ENCODE data around the gene ICAM4. TPM values are rescaled to one million over a fixed set of nuclear protein-coding genes. Genes with fewer than 3 reads are reported as not detected.

ICAM4 gene
- total RNA-seq, 1 experiment from 2014 or later = 2.0 TPM

DNA sequence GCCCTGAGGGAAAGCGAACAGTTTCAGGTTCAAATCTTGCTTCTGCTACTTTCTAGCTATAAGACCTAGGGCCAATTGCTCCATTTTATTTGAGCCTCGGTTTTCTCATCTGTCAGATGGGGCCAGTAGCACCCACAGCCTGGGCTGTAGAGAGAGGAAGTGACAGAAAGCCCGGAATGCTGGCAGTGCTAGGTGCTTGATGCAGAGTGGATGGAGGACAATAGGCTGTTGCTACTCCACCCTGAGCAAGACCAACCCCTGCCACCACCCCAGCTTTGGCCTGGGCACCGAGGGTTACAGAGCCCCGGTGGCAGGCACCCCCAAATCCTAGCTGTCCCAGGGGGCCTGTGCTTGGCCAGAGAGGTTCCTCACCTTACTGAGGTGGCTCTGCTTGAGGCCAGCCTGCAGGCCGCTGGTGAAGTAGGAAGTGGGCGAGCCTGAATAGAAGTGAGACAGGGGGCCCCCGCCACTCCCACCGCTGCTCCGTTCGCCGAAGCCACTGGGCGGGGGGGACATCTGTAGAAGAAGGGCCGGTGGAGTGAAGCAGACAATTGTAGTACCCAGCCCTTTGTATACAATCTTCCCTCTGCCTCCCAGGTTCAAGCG lies 31.2 kb downstream of the ICAM4 start:
- Mint-ChIP-seq H3K9me3 (no peaks in the 10 kb centered on the region), H3K27ac (no peak overlapping the region), H3K36me3 (peaks cover 16% of the 10 kb centered on the region), H3K4me3 (no peak overlapping the region), H3K27me3 (ENCODE audit: low read depth) (no peaks in the 10 kb centered on the region), H3K4me1 (peaks cover 13% of the 10 kb centered on the region)
- ChIA-PET CTCF (interaction anchor here (0.9 to 1.7 kb wide), 3 partner anchors 29 to 71 kb away, joined by 3 to 5 read pairs (median 4); partner anchors contain the start of gene ICAM5), POLR2A (interaction anchor here (0.6 kb wide), 1 partner anchor 341 kb away, joined by 4 read pairs; no protein-coding TSS in a partner anchor)
- TF ChIP-seq, protein P1, sequence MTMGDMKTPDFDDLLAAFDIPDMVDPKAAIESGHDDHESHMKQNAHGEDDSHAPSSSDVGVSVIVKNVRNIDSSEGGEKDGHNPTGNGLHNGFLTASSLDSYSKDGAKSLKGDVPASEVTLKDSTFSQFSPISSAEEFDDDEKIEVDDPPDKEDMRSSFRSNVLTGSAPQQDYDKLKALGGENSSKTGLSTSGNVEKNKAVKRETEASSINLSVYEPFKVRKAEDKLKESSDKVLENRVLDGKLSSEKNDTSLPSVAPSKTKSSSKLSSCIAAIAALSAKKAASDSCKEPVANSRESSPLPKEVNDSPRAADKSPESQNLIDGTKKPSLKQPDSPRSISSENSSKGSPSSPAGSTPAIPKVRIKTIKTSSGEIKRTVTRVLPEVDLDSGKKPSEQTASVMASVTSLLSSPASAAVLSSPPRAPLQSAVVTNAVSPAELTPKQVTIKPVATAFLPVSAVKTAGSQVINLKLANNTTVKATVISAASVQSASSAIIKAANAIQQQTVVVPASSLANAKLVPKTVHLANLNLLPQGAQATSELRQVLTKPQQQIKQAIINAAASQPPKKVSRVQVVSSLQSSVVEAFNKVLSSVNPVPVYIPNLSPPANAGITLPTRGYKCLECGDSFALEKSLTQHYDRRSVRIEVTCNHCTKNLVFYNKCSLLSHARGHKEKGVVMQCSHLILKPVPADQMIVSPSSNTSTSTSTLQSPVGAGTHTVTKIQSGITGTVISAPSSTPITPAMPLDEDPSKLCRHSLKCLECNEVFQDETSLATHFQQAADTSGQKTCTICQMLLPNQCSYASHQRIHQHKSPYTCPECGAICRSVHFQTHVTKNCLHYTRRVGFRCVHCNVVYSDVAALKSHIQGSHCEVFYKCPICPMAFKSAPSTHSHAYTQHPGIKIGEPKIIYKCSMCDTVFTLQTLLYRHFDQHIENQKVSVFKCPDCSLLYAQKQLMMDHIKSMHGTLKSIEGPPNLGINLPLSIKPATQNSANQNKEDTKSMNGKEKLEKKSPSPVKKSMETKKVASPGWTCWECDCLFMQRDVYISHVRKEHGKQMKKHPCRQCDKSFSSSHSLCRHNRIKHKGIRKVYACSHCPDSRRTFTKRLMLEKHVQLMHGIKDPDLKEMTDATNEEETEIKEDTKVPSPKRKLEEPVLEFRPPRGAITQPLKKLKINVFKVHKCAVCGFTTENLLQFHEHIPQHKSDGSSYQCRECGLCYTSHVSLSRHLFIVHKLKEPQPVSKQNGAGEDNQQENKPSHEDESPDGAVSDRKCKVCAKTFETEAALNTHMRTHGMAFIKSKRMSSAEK (CRISPR knock-in tag; IDR thresholded peaks at IDR 0.05; ENCODE audit: borderline replicate concordance) = no peak
- TF ChIP-seq KAT7 (CRISPR knock-in tag; IDR thresholded peaks at IDR 0.05; ENCODE audit: borderline replicate concordance) = no peak
- no peak for TF ChIP-seq FOXJ3 (CRISPR knock-in tag; IDR thresholded peaks at IDR 0.05; ENCODE audit: borderline replicate concordance)
- TF ChIP-seq, protein P2, sequence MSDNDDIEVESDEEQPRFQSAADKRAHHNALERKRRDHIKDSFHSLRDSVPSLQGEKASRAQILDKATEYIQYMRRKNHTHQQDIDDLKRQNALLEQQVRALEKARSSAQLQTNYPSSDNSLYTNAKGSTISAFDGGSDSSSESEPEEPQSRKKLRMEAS (CRISPR knock-in tag; IDR thresholded peaks at IDR 0.05) = no peak
- no peak for TF ChIP-seq FOXP1 (CRISPR knock-in tag; IDR thresholded peaks at IDR 0.05; ENCODE audit: borderline replicate concordance)
- TF ChIP-seq, protein P3, sequence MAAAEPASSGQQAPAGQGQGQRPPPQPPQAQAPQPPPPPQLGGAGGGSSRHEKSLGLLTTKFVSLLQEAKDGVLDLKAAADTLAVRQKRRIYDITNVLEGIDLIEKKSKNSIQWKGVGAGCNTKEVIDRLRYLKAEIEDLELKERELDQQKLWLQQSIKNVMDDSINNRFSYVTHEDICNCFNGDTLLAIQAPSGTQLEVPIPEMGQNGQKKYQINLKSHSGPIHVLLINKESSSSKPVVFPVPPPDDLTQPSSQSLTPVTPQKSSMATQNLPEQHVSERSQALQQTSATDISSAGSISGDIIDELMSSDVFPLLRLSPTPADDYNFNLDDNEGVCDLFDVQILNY (CRISPR knock-in tag; IDR thresholded peaks at IDR 0.05) = no peak
- TF ChIP-seq, protein P4, sequence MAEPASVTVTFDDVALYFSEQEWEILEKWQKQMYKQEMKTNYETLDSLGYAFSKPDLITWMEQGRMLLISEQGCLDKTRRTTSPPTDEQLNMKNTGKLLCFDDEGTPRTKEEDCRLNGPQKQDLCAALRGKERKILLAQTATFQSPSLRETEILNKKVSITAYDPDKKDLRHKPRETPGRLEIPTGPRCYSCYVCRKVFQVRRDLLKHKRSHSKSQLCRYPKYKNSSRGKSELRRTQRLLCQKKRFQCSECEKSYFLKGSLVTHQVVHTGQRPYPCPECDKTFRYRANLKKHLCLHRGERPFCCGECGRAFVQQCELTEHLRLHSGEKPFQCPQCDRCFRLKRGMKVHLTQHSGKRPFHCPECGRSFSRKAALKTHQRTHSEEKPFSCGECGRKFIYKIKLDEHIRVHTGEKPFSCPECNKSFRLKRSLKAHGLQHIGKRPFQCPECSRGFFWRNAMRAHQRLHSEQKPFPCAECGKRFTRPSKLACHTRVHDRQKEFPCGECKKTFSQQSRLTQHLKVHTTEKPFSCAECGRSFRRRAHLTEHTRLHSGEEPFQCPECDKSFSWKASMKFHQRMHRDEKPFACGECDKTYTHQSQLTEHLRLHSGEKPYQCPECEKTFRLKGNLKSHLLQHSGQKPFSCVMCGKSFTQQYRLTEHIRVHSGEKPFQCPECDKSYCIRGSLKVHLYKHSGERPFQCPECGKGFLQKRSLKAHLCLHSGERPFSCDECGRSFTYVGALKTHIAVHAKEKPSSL (CRISPR knock-in tag; conservative IDR thresholded peaks at IDR 0.05) = no peak
- TF ChIP-seq, protein P5, sequence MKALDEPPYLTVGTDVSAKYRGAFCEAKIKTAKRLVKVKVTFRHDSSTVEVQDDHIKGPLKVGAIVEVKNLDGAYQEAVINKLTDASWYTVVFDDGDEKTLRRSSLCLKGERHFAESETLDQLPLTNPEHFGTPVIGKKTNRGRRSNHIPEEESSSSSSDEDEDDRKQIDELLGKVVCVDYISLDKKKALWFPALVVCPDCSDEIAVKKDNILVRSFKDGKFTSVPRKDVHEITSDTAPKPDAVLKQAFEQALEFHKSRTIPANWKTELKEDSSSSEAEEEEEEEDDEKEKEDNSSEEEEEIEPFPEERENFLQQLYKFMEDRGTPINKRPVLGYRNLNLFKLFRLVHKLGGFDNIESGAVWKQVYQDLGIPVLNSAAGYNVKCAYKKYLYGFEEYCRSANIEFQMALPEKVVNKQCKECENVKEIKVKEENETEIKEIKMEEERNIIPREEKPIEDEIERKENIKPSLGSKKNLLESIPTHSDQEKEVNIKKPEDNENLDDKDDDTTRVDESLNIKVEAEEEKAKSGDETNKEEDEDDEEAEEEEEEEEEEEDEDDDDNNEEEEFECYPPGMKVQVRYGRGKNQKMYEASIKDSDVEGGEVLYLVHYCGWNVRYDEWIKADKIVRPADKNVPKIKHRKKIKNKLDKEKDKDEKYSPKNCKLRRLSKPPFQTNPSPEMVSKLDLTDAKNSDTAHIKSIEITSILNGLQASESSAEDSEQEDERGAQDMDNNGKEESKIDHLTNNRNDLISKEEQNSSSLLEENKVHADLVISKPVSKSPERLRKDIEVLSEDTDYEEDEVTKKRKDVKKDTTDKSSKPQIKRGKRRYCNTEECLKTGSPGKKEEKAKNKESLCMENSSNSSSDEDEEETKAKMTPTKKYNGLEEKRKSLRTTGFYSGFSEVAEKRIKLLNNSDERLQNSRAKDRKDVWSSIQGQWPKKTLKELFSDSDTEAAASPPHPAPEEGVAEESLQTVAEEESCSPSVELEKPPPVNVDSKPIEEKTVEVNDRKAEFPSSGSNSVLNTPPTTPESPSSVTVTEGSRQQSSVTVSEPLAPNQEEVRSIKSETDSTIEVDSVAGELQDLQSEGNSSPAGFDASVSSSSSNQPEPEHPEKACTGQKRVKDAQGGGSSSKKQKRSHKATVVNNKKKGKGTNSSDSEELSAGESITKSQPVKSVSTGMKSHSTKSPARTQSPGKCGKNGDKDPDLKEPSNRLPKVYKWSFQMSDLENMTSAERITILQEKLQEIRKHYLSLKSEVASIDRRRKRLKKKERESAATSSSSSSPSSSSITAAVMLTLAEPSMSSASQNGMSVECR (CRISPR knock-in tag; IDR thresholded peaks at IDR 0.05; ENCODE audit: borderline replicate concordance) = no peak
- TF ChIP-seq, protein P6, sequence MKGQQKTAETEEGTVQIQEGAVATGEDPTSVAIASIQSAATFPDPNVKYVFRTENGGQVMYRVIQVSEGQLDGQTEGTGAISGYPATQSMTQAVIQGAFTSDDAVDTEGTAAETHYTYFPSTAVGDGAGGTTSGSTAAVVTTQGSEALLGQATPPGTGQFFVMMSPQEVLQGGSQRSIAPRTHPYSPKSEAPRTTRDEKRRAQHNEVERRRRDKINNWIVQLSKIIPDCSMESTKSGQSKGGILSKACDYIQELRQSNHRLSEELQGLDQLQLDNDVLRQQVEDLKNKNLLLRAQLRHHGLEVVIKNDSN (CRISPR knock-in tag; IDR thresholded peaks at IDR 0.05) = no peak
- TF ChIP-seq, protein P7, sequence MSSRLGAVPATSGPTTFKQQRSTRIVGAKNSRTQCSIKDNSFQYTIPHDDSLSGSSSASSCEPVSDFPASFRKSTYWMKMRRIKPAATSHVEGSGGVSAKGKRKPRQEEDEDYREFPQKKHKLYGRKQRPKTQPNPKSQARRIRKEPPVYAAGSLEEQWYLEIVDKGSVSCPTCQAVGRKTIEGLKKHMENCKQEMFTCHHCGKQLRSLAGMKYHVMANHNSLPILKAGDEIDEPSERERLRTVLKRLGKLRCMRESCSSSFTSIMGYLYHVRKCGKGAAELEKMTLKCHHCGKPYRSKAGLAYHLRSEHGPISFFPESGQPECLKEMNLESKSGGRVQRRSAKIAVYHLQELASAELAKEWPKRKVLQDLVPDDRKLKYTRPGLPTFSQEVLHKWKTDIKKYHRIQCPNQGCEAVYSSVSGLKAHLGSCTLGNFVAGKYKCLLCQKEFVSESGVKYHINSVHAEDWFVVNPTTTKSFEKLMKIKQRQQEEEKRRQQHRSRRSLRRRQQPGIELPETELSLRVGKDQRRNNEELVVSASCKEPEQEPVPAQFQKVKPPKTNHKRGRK (CRISPR knock-in tag; IDR thresholded peaks at IDR 0.05; ENCODE audit: borderline replicate concordance) = no peak
- TF ChIP-seq ZNF232 (CRISPR knock-in tag; IDR thresholded peaks at IDR 0.05) = no peak
- TF ChIP-seq RORB (CRISPR knock-in tag; IDR thresholded peaks at IDR 0.05) = no peak
- ATAC-seq (no peak), DNase-seq (ENCODE audit: low spot score) (no peak)
